Spleen (tissue), 11 donors: ENCODE results near the gene DYRK1B. TPM values are rescaled to one million over a fixed set of nuclear protein-coding genes. Genes with fewer than 3 reads are reported as not detected.

Source experiments
- DNase-seq: peaks from one replicate; pipeline ENCODE4 v3.0.0-alpha.2; 2020
- H3K27ac ChIP-seq, 8 donors: fragments of 200-600 bp; sonication (generic) in 7 of 8; 1 replicate in 4 of 8; 2 replicates in 4 of 8; pipeline versions ENCODE4 v1.5.0 to v1.8.0; 2016 to 2021; ENCODE audit warnings: inconsistent platforms in 4 of 8, mild to moderate bottlenecking in 4 of 8, moderate library complexity in 1 of 8
- H3K27me3 ChIP-seq, 7 donors: fragments of 200-600 bp; sonication (generic) in 6 of 7; replicated peaks in 1 of 7; 1 replicate in 4 of 7; 2 replicates in 3 of 7; pipeline versions ENCODE4 v1.5.0 to v1.8.0; 2016 to 2021; ENCODE audit warnings: inconsistent platforms in 3 of 7, mild to moderate bottlenecking in 1 of 7
- H3K36me3 ChIP-seq, 6 donors: fragments of 200-600 bp; sonication (generic) in 5 of 6; 1 replicate in 4 of 6; 2 replicates in 2 of 6; pipeline versions ENCODE4 v1.5.0 to v1.8.0; 2016 to 2021; ENCODE audit warnings: inconsistent platforms in 2 of 6
- H3K4me1 ChIP-seq, 6 donors: fragments of 200-600 bp; sonication (generic) in 5 of 6; 1 replicate in 3 of 6; 2 replicates in 3 of 6; pipeline versions ENCODE4 v1.5.0 to v1.8.0; 2016 to 2021; ENCODE audit warnings: inconsistent platforms in 3 of 6
- H3K4me3 ChIP-seq, 8 donors: fragments of 200-600 bp; sonication (generic) in 7 of 8; 1 replicate in 4 of 8; 2 replicates in 4 of 8; pipeline versions ENCODE4 v1.5.0 to v1.8.0; 2016 to 2021; ENCODE audit warnings: inconsistent platforms in 4 of 8, mild to moderate bottlenecking in 4 of 8, moderate library complexity in 2 of 8
- H3K9me3 ChIP-seq, 8 donors: fragments of 200-600 bp; sonication (generic) in 7 of 8; 1 replicate in 4 of 8; 2 replicates in 4 of 8; pipeline versions ENCODE4 v1.5.0 to v1.8.0; 2016 to 2021; ENCODE audit warnings: inconsistent platforms in 4 of 8
- POLR2A ChIP-seq, 3 donors: fragments of 450-650 bp; IDR thresholded peaks; one replicate each; pipeline ENCODE4 v1.5.1; 2017; ENCODE audit warnings: antibody characterized with exemption in 3 of 3, mild to moderate bottlenecking in 1 of 3
- POLR2AphosphoS5 ChIP-seq, 3 donors: sonication (generic); formaldehyde crosslinking; IDR thresholded peaks; one replicate each; pipeline ENCODE4 v1.5.1; 2017; ENCODE audit warnings: antibody characterized with exemption in 3 of 3
- WGBS, 5 donors: extraction: QIAGEN DNeasy Blood & Tissue Kit in 3 of 5; methylation state at CpG; one replicate each; pipeline versions ENCODE4 v1.1.5 to v1.1.7; 2013 to 2018; 5-methylcytosine and 5-hydroxymethylcytosine counted together
- intact Hi-C: fragments of 100-400 bp; cut with DNase I; formaldehyde crosslinking; loops from one replicate; pipeline ENCODE4 v1.15.0; 2023; ENCODE audit warnings: low total_unique reads
- polyA plus RNA-seq, 3 donors: library from polyadenylated mRNA; stranded (reverse); fragments of 200-250 nt; gene quantifications; one replicate each; pipeline ENCODE4 v1.2.1, GENCODE V29; 2013
- total RNA-seq, 7 donors: library from RNA; depleted of rRNA in 3 of 7; stranded (reverse); fragments of >200 nt in 3 of 7; fragmentation: NEBNext Ultra II Directional in 4 of 7; extraction: Animal tissue kit (Norgen Biotek cat#: 25700) in 4 of 7; gene quantifications; one replicate each; pipeline versions ENCODE4 v1.1.0 to v1.2.1, GENCODE V29; 2016 to 2021
- TF ChIP-seq, protein P1 (sequence below), 11 experiments: fragments of 200-600 bp in 7 of 11; fragments of 450-650 bp in 4 of 11; sonication (generic) in 4 of 11; IDR thresholded peaks in 8 of 11; conservative IDR thresholded peaks in 3 of 11; 1 replicate in 7 of 11; 2 replicates in 4 of 11; pipeline versions ENCODE4 v1.4.0 to v1.8.0; 2016 to 2021; ENCODE audit warnings: antibody characterized with exemption in 11 of 11, inconsistent platforms in 4 of 11, mild to moderate bottlenecking in 1 of 11
- donor health status: healthy with polysubstance abuse.
- donor health status: DM: no; HTN: no; CAD: no; lungs with moderate emphysema.
- donor health status: DM: no; HTN: no; CAD: no.
- donor health status: Bipolar disorder and iron deficiency.
- donor health status: healthy.
- donor health status: DM: no; HTN: no; CAD: no.
- donor health status: DM: yes; HTN: yes; CAD: no.

DYRK1B gene
- total and polyA plus RNA-seq, 10 donors: 11.2 to 32.7 (median 18.5) TPM

DNA sequence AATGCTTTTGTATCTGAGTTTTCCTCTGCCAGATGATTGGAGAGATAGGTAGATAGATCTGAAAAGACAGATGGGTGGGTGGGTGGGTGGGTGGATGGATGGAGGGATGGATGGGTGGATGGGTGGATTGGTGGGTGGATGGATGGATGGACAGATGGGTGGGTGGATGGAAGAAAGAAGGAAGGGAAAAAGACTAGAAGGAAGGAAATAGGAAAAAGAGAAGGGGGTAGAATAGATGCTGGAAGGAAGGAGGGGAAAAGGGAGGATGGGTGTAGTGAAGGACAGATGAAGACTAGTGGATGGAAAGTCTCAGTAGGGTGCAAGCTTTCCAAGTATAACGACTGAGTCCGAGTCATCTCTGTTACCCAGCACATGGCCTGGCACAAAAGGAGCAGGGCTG lies 31.2 kb upstream of the DYRK1B start:
- Histone ChIP-seq H3K9me3 (no peaks in the 10 kb centered on the region), H3K36me3 (peaks cover 0 to 42% (median 0%) of the 10 kb centered on the region in 6 donors), H3K4me1 (no peaks in the 10 kb centered on the region), H3K4me3 (no peak overlapping the region), H3K27ac (no peak overlapping the region), H3K27me3 (no peaks in the 10 kb centered on the region)
- WGBS, 5 donors: 84 to 94% (median 89%) methylated on average over 2 of the region's 2 CpGs
- DNase-seq: no peak
- intact Hi-C loops: no loop called here
- TF ChIP-seq POLR2AphosphoS5 (IDR thresholded peaks at IDR 0.05) (no peak), POLR2A (IDR thresholded peaks at IDR 0.05) (no peak)
- TF ChIP-seq, protein P1, sequence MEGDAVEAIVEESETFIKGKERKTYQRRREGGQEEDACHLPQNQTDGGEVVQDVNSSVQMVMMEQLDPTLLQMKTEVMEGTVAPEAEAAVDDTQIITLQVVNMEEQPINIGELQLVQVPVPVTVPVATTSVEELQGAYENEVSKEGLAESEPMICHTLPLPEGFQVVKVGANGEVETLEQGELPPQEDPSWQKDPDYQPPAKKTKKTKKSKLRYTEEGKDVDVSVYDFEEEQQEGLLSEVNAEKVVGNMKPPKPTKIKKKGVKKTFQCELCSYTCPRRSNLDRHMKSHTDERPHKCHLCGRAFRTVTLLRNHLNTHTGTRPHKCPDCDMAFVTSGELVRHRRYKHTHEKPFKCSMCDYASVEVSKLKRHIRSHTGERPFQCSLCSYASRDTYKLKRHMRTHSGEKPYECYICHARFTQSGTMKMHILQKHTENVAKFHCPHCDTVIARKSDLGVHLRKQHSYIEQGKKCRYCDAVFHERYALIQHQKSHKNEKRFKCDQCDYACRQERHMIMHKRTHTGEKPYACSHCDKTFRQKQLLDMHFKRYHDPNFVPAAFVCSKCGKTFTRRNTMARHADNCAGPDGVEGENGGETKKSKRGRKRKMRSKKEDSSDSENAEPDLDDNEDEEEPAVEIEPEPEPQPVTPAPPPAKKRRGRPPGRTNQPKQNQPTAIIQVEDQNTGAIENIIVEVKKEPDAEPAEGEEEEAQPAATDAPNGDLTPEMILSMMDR (IDR thresholded peaks at IDR 0.05 in 8 of 11, conservative IDR thresholded peaks at IDR 0.05 in 3 of 11): no peak

DNA sequence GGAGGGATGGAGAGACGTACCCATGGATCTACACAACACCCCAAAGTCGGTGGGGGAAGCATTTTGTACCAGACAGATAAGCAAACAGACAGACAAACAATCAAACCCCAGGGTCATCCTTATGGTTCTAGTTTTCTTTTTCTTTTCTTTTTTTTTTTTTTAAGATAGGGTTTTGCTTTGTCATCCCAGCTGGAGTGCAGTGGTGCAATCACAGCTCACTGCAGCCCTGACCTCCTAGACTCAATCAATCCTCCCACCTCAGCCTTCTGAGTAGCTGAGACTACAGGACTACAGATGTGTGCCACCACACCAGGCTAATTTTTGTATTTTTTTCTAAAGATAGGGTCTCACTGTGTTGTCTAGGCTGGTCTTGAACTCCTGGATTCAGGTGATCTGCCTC lies 30.2 kb upstream of the DYRK1B start:
- intact Hi-C loops: no loop called here
- 77 to 95% (median 90%) methylated on average over 2 of the region's 2 CpGs for WGBS, 5 donors
- Histone ChIP-seq H3K36me3 (peaks cover 0 to 34% (median 0%) of the 10 kb centered on the region in 6 donors), H3K9me3 (no peaks in the 10 kb centered on the region), H3K4me3 (no peak overlapping the region), H3K27me3 (no peaks in the 10 kb centered on the region), H3K27ac (no peak overlapping the region), H3K4me1 (no peaks in the 10 kb centered on the region)
- DNase-seq: no peak
- TF ChIP-seq POLR2AphosphoS5 (IDR thresholded peaks at IDR 0.05): no peak
- TF ChIP-seq, protein P1 (IDR thresholded peaks at IDR 0.05 in 8 of 11, conservative IDR thresholded peaks at IDR 0.05 in 3 of 11): no peak
- no peak for TF ChIP-seq POLR2A (IDR thresholded peaks at IDR 0.05)

DNA sequence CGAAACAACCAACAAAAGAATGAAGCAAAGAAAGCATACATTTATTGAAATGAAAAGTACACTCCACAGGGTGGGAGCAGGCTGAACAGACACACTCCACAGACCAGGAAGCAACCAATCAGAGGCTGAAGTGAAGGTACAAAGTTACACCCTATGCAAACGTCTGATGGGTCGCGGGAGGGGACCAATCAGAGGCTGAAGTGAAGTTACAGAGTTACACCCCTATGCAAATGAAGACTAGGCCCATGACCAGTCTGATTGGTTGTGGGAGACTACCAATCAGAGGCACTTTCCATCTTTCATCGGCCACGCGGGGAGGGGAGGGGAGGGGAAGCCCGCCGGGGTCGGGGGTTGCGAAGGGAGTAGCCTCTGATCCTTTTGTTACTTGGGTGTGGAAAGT lies 24.6 kb upstream of the DYRK1B start:
- no peak overlapping the region for H3K27ac ChIP-seq
- TF ChIP-seq, protein P1 (IDR thresholded peaks at IDR 0.05 in 8 of 11, conservative IDR thresholded peaks at IDR 0.05 in 3 of 11): no peak
- no peak for TF ChIP-seq POLR2A (IDR thresholded peaks at IDR 0.05)
- no peak for TF ChIP-seq POLR2AphosphoS5 (IDR thresholded peaks at IDR 0.05)
- intact Hi-C loops: no loop called here
- 36 to 85% (median 64%) methylated on average over 11 of the region's 11 CpGs for WGBS, 5 donors
- peak; percentile 12 for DNase-seq
- no peaks in the 10 kb centered on the region for H3K27me3 ChIP-seq
- H3K9me3 ChIP-seq: no peaks in the 10 kb centered on the region
- H3K4me3 ChIP-seq: peak overlapping the region in 1 of 8 donors; percentile 39
- H3K4me1 ChIP-seq: no peaks in the 10 kb centered on the region
- peaks cover 0 to 6% (median 0%) of the 10 kb centered on the region in 6 donors for H3K36me3 ChIP-seq

DNA sequence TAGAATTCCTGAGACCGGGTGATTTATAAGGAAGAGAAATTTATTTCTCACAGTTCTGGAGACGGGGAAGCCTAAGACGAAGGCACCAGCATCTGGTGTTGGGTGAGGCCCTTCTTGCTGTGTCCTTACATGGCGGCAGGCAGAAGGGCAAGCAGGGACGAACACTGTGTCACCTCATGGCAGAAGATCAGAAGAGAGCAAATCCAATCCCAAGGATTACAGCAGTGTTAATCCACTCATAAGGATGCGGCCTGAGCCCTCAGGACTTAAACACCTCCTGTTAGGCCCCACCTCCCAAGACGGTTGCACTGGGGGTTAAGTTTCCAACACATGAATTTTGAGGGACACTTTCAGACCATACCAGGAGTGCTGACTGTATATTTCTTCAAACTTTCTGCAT lies 18.9 kb upstream of the DYRK1B start:
- Histone ChIP-seq H3K27me3 (no peaks in the 10 kb centered on the region), H3K36me3 (no peaks in the 10 kb centered on the region), H3K27ac (no peak overlapping the region), H3K4me1 (no peaks in the 10 kb centered on the region), H3K4me3 (no peak overlapping the region), H3K9me3 (no peaks in the 10 kb centered on the region)
- TF ChIP-seq POLR2AphosphoS5 (IDR thresholded peaks at IDR 0.05) (no peak), POLR2A (IDR thresholded peaks at IDR 0.05) (no peak)
- TF ChIP-seq, protein P1 (IDR thresholded peaks at IDR 0.05 in 8 of 11, conservative IDR thresholded peaks at IDR 0.05 in 3 of 11): no peak
- no peak for DNase-seq
- intact Hi-C loops: no loop called here
- WGBS, 5 donors: 91 to 95% (median 93%) methylated on average over 7 of the region's 7 CpGs
